Stimulated activated CD4-positive, alpha-beta T cell treated with anti-CD3 and anti-CD28 coated beads, Interleukin-15, amount 100 ng/mL, for 48 hours (primary cell): Measurements from ENCODE around the gene PSMA6.

Experiments
- DNase-seq, 2 donors: peaks; one replicate each; pipeline ENCODE4 v3.0.0-alpha.2; 2020; ENCODE audit warnings: low read depth in 2 of 2

PSMA6 gene

DNA sequence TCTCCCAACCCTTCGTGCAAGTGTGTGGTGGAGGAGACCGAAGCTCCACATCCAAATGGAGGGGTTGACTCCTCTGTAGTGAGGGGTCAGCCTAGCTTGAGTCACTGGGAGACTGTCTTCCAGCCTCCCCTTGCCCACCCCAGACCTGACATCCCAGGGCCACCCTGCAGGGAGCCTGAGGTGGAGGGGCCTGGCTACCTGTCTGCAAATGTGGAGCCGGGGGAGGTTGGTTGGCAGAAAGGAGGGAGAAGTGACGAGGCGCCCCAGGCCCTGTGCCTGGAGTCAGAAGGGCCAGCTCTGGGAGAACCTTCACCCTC lies 74.8 kb downstream of the PSMA6 start:
- DNase-seq = no peak
